ENCODE results near the gene MOG.

GRCh38 chr6:29681811-29682210 lies 24.9 kb downstream of the MOG start:
- no peak for TF ChIP-seq CTCF (IDR thresholded peaks at IDR 0.05; ENCODE audit: low read depth, low read length, poor library complexity, severe bottlenecking)
- TF ChIP-seq EZH2phosphoT487 (IDR thresholded peaks at IDR 0.05; ENCODE audit: borderline replicate concordance, low read length): no peak
